Measurements from ENCODE around the gene C13orf46.

C13orf46 gene

DNA sequence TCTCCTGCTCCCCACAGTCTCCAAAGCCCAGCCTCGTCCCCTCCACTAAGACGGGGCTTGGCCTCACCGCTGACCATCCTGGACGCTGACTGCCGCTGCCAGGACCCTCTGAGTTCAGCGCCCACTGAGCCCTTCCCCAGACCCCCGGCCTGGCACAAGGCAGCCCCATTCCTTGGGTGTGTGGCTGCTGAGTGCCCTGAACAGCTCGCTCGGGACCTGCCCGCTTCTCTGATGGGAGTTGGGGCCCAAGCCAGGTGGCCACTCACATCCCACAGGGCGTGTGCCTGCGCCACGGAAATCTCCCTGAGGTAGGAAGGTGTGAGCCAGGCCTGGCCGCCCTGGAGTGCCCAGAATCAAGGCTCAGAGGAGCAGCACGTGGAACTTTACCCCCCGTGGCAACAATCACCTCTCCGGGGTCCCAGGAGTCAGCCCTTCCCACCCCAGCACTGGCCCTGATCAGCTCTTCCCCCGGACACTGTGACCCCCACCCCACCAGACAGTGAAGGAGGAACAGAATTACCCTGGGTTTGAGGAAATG, 20.8 kb downstream of the C13orf46 start:
- DNase-seq: no peak

DNA sequence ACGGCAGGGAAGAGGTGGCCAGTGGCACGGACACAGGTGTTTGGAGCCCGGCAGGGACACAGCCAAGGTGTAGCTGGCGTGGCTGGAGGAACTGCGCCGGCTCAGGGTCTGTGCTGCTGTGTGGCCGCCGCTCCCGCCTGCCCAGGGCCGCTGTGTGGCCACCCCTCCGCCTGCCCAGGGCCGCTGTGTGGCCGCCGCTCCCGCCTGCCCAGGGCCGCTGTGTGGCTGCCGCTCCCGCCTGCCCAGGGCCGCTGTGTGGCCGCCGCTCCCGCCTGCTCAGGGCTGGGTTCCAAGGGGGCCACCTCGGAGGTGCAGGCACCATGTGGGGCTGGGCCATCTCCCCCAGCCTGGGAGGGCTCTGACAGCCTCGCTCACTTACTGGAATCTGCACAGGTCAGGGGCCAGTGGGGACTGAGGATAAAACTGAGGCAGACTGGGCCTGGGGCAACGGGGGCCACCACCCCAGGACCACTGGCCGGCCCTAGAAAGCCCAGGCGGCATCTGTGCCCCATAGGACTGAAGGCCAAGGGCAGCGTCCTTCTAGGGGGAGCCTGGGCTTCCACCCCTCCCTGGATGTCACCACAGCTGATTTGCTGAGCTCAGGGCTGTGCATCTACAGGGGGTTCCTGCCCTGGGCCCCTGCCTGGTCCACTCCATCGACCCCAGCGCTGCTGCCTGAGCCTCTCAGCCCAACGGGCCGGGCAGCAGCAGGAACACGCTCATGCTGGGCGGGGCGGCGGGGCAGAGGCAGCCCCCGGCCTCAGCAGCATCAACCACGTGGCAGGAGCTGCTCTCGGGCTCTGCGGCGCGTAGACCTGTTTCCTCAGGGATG, 21.5 kb downstream of the C13orf46 start:
- no peak for DNase-seq

DNA sequence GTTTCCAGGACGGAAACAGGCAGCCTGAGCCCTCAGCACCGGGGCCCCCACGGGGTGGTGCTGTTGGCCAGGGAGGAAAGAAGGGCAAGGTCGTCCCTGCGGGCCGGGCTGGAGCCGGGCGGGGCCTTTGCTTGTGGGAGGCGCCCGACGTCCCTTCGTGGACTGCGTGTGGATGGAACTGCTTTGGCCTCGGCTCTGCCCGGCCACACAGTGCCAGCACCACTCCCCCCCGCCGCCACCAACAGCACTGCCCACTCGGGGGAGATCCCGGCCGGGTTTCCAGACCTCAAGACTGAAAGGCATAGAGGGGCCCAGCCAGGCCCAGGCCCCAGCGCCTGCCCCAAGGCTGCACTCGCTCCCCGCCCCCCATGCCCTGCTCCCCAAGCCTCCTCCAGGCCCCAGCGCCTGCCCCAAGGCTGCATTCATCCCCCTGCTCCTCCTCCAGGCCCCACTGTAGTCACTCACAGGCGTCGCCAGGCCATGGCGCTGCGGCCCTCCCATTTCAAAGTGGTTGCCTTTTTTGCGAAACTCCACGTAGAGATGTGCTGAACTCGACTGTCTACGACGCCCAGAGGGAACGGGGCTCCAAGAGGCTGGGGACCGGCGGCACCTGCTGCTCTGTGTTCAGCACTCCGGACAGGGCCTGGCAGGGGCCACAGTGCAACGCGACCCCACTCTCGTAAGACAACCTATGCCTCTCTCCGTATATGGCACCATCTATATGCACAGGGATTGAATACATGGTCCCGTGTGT, 22.5 kb downstream of the C13orf46 start:
- peak; percentile 30 for DNase-seq

DNA sequence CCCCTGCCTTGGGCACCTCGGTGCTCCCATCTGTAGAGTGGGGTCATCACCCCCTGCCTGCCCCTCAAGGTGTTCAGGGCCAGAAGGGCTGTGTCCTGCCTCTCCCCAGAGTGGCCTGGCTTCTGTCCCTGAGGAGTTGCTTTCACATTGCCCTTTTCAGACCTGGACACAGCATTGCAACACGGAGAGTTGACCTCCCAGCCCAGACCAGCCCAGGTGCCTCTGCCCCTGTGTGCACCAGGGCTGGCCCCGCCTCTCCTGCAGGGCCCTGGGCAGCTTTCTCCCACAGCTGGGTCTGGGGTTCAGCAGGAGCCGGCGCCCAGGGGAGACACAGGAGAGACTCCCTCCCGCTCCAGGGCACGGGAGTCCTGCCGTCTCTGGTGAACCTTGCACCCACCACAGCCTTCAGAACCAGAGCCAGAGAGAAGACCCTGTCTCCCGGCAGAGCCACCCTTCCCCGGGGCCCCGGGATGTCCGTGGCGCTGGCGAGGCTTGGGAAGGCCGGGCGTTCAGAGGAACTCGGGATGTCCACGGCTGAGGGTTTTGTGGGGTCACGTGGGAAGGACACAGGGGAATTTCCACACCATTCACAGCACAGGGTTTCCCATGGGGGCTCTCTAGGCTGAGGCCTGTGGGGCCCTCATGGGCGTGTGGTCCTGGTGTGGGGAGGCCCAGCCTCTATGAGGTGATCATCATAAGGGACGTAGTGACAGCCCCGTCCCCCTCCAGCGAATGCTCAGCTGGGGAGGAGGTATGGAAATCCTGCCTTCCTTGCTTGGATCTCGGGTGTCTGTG, 23.2 kb downstream of the C13orf46 start:
- DNase-seq: no peak

DNA sequence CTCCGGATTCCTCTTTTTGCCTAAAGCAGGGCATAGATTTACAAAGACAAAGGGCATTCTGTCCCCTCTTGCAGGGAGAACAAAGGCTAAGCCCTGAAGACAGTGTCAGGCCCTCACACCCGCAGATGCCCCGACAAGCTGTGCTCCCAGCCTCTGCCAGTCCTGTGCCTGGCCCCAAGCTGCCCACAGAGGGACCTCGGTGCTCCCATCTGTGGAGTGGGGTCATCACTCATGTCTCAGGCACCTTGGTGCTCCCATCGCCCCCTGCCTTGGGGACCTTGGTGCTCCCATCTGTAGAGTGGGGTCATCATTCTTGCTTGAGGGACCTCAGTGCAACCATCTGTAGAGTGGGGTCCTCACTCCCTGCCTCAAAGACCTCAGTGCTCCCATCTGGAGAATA, 24.3 kb downstream of the C13orf46 start:
- no peak for DNase-seq

DNA sequence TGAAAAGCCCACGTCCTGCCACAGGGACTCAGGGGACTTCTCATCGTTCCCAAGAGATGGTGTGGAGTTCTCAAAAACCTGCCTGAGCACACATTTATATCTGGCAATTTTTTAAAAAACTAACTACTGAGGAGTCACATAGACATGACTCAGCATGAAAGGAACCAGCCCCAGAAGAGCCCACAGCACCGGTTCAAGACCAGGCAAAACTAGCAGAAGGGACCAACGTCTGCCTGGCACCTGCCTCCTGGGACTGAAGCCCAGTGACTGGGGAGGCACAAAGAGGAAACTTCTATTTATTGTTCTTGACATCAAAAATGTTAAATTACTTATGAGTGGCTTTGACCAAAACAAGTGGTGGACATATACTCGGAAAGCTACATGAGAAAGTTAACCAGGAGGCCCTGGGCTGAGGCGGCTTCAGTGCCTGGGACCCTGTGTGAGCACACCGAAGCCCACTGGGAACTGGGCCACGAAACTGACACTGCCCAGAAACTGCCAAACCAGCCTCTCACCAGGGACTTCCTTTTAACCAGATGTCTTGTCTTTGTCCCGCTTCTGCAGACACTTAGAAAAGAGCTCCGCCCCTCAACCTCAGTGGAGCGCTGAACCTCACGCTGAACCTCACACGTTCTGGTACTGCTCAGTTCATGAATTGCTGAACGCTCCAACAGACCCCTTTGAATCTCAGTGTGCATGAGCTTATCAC, 25.7 kb downstream of the C13orf46 start:
- DNase-seq: no peak

DNA sequence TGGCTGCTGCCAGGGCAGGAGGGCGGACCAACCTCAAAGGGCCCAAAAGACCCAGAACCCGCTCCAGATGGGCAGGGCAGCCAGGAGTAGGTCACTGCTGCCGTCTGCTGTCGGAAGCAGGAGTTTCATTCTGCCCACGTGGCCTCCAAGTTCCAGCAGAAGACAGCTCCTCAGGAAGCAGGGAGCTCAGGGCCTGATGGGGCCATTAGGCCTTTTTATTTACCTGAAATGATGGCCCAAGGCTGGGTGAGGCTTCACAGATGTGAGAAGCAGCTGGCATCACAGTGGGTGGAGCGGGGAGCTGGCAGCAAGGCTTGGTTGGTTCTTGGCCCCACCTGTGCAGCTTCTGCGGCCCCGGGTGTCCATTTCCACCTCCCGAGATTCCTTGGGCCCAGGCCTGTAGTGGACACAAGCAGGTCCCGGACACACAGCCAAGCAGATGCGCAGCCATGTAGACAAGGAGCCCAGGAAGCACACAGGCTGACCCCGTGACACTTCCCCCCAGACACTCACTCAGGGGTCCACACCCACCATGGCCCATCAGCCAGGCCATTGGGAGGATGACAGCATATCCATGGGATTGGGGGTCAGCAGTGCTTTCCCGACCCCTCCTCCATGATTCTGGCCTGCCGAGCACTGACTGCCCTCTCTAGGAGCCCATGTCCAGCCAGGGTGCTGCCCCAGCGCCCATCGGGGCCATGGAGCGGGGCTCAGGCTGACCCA, 26.4 kb downstream of the C13orf46 start:
- no peak for DNase-seq

DNA sequence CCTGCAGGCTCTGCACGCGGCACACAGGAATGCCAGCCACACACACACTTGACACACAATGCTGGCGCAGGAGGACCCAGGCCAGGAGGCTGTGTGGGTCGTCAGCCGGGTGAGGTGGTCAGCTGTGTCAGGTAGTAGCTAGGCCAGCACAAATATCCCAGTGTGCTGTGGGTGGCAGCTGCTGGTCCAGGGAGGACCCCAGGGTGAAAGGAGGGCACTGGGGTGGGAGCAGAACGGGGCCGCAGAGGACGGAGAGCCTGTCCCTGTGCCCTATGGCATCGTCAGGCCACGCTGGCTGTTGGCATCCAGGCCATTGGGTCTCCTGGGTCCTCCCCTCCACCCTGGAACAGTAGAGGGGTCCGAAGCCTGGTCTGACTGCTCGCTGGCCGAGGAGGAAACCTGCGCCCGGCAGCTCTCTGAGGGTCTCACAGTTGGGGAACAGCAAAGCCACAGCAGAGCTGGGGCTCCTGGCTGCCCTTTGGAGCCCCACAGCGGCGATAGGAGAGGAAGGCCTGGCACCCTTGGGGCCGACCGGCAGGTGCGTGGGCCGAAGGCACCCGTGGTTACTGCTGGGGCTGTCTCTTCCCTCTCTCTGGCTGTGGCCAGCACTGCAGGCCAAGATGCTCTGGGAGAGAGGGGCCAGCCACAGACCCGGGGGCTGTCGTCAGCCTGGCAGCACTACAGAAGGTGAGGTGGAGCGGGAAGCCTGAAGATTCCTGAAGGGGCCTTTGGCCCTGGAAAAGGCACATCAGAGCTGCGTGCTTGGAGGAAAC, 27.3 kb downstream of the C13orf46 start:
- DNase-seq: no peak

DNA sequence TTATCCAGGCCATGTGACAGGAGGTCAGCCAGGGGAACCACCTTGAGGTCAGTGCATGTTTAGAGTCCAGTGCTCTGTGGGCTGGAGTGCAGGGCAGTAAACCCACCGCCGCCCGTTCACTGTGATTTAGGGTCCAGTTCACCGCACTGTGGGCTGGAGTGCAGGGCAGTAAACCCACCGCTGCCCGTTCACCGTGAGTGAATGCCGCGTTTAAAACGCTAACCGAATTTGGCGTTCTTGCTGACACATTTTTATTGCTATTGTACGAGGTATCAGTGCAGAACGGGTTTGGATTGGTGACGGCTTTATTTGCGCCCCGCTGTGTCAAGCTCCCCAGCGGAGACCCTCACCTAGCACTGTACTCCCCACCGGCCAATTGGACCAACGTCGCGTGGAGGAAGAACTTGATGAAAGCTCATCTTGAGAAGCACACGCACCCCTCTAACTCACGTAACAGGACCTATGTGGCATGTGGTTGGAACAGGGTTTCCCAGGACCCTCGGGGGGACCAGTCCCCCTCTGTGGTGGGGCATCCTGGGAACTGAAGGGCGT, 27.9 kb downstream of the C13orf46 start:
- DNase-seq: no peak

DNA sequence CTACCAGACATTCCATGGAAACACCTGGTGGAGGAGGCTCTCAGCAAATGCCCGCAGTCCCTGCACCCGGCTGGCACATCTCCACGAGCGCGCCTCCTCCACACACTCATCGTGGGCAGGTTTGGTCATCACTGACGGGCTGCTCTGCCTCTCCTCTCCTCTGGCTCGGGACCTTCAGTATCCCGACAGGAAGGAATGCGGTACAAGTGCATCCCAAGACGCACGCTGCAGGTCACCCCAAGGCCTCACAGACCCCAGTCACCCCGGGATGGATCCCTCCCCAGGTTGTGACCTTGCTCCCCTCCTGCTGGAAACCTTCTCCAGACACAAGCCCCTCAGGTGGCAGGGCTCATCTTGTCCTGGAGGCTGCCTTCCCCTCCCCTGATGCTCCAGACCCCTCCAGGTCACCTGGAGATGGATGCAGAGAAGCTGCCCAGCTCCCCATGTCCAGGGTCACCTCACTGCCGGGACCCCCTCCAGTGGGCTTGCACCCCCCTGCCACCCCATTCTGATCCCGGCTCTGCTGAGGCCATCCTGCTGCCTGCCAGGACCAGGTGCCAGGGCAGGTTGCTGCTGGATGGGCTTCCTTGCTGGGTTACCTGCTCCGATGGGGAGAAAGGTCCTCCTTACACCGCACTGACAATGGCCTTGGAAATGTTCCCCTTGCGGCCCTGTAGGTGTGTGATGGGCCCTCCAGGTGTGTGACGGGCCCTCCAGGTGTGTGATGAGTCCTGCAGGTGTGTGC, 29.9 kb downstream of the C13orf46 start:
- DNase-seq: no peak

DNA sequence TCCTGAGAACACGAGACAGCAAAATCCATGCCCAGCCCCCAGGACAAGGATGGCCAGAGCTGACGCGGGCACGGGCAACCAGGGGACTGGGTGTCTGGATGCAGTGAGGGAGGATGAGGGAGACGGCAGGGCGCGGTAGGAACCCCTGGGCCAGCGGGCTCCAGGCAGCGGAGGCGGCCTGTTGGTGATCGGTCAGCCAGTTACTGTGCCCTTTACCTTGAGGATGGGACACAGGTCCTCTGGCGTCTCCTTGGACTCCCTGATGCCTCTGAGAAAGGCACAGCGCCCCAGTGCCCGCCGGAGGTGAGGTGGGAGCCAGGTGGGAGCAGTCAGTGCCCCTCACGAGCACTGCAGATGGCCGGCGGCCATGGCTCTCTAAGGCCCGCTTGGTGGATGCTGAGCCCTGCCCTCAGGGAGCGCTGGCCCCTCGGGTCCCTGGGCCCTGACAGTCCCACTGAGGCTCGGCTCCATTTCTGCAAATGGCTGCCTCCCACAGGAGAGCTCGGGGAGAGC, 31.2 kb downstream of the C13orf46 start:
- DNase-seq: no peak

DNA sequence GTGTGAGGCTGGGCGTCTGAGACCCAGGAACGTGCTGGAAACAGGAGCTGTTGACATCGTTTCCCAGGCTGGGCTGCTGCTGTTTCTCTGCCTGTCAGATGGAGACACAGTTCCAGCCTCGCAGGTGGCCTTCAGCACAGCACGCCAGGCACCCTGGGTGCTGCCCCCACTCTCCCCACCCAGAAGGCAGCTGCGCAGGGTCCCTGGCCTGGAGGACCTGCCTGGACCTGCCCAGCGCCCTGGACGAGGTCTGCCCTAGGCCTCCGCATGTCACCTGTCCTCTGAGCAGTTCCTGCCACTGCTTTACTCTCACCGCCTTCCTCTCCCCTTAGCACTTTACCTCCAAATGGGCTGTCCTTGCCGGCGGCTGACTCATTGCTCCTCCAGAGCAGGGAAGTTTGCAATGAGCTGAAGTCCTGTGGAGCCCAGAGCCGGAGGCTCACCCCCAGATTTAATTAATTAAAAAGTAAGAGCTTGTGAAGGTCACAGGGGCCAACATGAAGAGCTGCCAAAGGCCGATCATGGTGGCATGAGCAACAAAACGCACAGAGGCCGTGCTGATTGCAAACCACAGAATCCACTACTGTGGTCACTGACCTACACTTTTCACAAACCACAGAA, 32.2 kb downstream of the C13orf46 start:
- DNase-seq: no peak

DNA sequence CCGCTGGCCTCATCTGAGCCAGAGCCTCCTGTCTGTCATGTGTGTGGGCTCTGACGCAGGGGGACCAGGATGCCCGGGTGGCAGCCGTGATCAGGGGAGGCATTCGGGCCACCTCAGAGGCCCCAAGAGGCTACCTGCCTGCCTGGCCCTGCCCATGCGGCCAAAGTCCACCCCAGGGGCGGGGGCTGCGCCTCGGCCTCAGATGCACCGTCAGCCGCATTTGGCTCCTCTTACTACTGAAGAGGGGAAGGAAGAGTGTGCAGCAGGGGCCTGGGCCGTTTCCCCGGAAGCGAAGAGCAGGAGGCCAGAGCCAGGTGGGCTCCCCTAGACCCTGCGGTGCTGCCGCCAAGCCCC, 34.0 kb downstream of the C13orf46 start:
- DNase-seq: no peak

DNA sequence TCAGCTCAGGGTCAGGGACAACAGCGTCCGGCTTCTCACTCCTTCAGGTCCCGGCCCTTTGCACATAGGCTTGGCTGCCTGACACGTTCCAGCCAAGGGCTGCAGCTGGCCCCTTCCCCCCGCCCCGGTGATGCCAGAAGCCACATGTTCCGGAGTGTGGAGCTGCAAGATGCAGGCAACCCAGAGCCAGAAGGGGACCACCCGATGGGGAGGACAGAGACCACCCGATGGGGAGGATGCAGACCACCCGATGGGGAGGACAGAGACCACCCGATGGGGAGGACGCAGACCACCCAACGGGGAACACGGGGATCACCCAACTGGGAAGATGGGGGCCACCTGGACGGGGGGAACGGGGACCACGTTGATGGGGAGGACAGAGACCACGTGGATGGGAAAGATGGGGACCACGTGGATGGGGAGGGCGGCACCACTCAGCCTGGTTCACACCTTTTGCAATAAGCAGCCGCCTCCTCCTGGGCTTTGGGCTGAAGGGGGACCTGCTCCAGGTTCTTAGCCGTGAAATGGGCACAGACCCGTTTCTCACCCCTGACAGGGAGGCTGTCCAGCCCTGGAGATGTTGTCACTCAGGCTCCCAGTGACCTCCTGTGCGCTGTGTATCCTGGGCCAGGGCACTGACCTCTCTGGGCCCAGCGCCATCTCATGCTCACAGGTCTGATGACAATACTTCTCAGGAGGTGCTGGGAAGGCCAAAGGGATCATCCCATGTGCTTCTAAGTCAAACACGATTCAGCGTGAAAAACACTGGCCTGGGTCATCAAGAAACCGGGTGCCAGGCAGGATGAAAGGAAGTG, 34.5 kb downstream of the C13orf46 start:
- DNase-seq: no peak

DNA sequence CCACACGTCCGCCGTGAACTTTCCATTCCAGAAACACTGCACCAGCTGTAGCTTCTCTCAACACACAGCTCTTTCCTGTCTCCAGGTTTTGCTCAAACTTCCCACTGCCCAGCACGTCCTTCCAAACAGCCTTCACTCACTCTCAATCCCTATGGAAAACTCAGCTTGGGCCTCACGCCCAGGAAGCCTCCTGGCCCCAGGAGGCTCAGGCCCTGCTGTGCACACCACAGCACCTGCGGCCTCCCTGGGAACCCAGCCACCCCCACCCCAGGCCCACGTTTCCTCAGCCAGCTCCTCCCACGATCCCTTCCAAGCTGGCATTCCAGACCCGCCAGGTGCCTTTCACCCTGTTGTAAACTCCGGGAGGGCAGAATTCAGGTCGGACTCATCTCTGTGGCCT, 35.2 kb downstream of the C13orf46 start:
- DNase-seq: no peak

DNA sequence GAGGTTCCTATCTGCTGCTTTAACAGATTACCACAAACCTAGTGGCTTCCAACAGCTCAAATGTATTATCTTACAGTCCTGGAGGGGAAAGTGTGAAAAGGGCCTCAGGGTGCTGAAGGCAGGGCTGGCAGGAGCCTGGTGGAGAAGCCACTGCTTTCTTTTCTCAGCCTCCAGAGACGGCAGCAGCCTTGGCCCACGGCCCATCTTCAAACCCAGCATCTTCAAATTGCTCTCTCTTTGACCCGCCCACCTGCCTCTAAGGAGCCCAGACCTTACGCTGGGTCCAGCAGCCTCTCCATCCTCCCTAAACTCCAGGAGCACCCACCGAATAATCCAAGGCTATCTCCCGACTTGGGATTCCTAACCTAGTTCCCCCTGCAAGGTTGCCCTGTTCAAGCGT, 35.6 kb downstream of the C13orf46 start:
- no peak for DNase-seq

DNA sequence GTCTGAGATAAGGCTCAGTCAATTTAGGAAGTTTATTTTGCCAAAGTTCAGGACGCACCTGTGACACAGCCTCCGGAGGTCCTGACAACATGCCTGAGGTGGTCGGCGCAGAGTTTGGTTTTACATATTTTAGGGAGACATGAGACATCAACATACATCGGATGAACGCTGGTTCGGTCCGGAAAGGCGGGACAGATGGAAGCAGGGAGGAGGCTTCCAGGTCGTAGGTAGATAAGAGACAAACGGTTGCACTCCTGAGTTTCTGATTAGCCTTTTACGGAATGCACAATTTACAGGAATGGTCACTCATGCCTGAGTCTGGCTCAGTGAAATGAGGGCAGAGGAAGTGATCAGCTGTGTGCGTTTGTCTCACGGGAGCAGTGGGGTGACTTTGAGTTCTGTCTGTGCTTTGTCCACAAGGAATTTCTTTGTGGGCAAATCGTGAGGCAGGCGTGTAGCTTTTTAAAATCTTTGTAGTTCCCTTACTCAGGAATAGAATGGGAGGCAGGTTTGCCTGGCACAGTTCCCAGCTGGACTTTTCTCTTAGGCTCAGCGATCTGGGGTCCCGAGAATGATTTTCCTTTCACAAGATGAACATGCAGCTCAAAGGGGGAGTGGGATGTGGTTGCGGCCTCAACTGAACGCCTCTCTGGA, 36.2 kb downstream of the C13orf46 start:
- DNase-seq: no peak

DNA sequence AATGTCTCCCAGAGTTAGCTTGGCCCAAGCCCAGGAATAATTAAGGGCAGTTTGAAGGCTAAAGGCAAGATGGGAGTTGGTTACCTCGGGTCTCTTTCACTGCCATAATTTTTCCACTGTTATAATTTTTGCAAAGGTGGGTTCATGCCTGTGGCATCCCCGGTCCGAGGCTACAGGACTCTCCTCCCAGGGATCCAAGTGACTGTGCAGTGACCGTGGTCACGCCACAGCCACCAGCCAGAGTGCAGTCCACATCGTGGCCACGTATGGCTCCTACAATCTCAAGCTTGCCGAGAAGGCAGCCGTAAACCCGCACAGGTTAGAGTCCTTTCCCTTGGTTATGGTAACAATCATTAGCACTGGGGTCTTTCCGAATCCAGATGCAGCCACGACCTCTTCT, 36.8 kb downstream of the C13orf46 start:
- DNase-seq: no peak

All from effector CD8-positive, alpha-beta T cell (primary cell).